NCI-H2081 treated with DMSO at 0.1 percent for 48 hours (cell line): ENCODE measurements around the gene KRT6C.
"Not testable (repeated sequence)": the region's sequence is repeated elsewhere in the genome, so short reads cannot be mapped to it uniquely, and the experiment has no call there.

Experiments
- DNase-seq: peaks from one replicate; lab custom pipeline; 2025; lab: John Stamatoyannopoulos, UW

KRT6C gene

DNA sequence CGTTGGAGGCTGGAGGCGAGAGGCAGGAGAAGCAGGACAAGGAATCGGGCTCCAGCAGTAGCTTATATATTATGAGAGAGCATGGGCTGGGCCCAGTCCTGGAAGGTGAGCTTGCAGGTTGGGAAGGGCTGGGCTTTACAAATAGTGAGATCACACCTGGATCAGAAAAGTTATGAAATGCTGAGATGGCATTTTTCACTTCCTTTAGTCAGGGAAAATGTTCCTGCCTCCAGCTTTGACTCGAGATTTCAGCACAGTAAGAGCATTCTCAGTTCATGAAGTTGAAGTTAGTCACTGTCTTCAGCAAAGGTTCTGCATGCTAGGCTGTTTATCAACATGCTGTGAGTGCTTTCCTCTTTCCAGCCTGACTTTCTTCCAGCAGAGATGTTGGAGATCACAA is at the start of gene KRT6C:
Gene KRT6C, minus strand, starts transcription at position 38 of the 400 bp plus-strand sequence. CDS start 68 bp downstream, outside the sequence.
- no peak for DNase-seq

DNA sequence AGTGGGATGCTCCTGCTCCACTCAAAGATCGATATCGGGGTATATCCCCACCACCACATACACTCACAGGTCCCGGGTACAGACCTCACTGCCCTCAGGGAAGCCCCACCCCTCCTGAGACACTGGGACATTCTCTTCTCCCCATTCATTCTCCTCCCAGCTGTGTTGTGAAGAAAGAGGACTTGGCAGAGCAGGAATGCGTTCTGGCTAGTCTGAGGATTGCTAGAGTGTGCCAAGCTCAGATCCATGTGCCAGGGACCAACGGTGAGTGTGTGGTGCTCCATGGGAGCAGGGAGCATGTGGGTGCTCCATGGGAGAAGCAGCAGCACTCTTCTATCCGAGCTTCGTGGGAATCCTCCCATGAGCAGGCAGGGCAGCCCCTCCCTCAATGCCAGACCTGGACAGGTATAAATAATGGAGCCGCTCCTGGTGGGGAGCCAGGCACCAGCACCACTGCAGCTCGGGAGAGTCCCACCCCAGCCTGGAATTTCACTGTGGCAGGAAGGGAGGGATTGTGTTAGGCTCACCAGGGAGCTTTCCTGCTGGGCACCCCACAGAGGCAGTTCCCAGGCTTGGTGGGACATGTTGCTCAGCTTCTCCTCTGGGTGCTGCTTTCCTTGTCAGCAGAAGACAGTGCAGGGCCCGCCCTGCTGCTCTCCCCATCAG is 48.9 kb upstream of the KRT6C start:
- DNase-seq = no peak

DNA sequence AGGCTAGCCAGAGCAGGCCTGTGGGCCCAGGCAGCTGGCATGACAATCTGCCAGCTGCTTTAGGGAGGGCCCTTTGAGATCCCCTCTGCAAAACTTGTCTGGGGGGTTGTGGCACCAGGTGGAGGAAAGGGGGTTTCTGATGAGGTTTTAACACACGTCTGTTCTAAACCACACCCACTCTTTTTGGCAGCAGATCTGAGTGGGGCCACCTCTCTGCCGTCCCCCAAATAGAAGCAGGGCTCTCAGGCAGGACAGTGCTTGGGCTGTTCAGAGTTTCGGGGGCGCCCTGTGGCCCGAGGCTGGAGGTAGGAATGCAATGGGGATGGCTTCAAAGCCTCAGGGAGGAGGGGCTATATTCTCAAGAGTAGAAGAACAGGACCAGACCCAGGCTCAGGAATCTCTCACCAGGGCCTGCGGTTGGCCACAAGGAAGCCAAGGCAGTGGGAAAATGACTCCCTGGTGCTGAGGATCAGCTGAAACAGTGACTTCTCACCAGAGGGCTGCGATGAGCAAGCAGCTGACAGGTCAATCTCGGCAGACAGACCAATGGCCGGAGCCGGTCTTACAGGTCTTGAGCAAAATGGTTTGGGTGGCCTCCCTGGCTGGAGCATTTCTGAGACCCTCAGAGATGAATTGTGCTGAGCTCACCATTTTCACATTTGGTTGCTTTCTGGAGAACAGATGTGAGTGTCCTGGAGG is 48.1 kb upstream of the KRT6C start:
- no peak for DNase-seq

DNA sequence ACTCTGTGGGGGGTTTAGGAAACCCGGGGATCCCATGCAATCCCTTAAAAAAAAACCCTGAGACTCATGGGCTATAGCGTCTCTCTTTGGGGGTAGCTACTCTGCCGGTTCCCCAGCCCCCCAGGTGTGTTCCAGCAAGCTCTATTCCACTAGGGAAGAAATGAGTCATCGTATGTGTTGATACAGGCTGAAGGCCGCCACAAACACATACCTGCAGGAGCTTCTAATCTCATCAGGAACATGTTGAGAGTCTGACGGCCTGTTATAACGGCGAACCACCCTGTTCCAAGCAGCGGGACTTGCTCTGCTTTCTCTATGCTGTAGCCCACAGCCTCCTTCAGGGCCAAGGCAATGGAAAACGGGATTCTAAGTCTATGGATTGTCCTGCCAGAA is 47.6 kb upstream of the KRT6C start:
- DNase-seq = no peak

GRCh38 chr12:52519826-52520662 is 46.4 kb upstream of the KRT6C start, which contains the start of gene KRT5:
KRT5 (minus strand) TSS chr12:52520394; CDS start chr12:52520296, 98 bp downstream.
- no peak for DNase-seq

DNA sequence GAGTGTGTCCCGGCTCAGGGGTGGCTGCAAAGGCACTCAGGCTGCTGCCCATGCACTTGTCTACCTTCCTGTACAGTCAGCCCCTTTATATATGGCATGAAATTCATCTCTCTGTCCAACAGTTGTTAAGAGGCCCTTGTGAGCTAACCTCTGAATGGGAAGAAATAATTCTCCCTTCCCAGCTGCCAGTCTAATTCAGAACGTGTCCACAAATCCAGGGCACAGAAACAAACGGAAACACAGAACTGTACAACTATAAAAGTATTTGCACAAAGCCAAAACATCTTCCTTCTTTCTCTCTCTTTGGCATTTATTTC is 45.7 kb upstream of the KRT6C start:
- no peak for DNase-seq

GRCh38 chr12:52518574-52519386 is 45.2 kb upstream of the KRT6C start:
- no peak for DNase-seq

DNA sequence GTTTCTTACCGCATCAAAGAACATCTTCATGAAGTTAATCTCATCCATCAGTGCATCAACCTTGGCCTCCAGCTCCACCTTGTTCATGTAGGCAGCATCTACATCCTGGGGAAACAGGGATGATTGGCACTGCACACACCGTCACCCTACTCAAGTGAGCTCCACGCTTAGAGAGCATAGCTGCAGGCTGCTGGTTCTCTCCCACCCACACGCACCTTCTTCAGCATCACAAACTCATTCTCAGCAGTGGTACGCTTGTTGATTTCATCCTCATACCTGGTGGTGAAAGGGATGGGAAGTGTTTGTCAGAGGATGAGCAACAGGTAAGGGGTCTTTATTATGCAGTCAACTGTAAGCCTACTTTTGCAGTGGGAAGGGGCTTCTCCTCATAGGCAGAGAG is 44.3 kb upstream of the KRT6C start:
- no peak for DNase-seq

- DNase-seq = no peak
These were observed 43.6 kb upstream of the KRT6C start for GRCh38 chr12:52517005-52517835.

GRCh38 chr12:52515927-52516831 is 42.6 kb upstream of the KRT6C start:
- no peak for DNase-seq

DNA sequence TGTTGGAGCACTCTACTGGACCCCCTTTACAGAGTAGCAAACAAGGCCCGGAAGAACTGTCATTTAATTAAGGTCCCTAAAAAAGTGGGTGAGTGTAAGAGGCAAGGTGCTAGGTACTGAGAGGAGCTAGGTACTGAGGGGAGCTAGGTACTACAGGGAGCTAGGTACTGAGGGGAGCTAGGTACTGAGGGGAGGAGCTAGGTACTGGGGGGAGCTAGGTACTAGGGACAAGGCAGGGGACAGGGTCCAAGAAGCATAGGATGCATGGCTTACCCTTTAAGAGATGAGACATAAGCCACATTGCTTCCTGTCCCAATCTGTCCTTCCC is 41.7 kb upstream of the KRT6C start:
- DNase-seq = no peak

- DNase-seq = no peak
These were observed 41.1 kb upstream of the KRT6C start for GRCh38 chr12:52514471-52515318.

DNA sequence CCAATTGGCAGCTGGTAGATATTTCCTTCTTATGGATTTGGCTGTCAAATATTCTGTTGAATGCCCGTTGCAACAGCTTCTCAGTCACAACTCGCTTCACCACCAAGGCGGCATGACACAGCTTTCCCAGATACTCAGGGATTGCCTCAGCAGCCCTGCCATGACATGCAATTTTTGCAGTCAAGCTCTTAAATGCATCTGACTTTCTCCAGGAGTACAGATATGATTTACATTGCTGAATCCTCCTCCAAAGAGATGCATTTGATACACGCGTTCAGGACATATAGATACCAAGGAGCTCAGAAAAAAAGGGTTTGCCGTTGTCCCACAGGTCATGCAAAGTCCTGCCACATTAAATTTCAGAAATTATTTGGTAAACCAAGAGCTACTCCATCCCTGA is 40.1 kb upstream of the KRT6C start:
- no peak for DNase-seq

- no peak for DNase-seq
These were observed 34.6 kb upstream of the KRT6C start for GRCh38 chr12:52508211-52508610.

GRCh38 chr12:52506858-52507715 is 33.5 kb upstream of the KRT6C start:
- no peak for DNase-seq

GRCh38 chr12:52502877-52503276 is 29.3 kb upstream of the KRT6C start:
- no peak for DNase-seq

GRCh38 chr12:52501490-52501889 is 27.9 kb upstream of the KRT6C start:
- DNase-seq = no peak

- DNase-seq = not testable (repeated sequence)
These were observed 27.0 kb upstream of the KRT6C start for GRCh38 chr12:52500574-52500973.
